Activated CD4-positive, CD25-positive, alpha-beta regulatory T cell treated with anti-CD3 and anti-CD28 coated beads, Interleukin-2, amount 50 U/mL, for 16 hours (primary cell): ENCODE results near the gene CDC25C.
"Not testable (repeated sequence)": the region's sequence is repeated elsewhere in the genome, so short reads cannot be mapped to it uniquely, and the experiment has no call there.

ENCODE experiments used
- DNase-seq: peaks from one replicate; pipeline ENCODE4 v3.0.0-alpha.2; 2020; ENCODE audit warnings: low read depth, low spot score

Gene CDC25C

DNA sequence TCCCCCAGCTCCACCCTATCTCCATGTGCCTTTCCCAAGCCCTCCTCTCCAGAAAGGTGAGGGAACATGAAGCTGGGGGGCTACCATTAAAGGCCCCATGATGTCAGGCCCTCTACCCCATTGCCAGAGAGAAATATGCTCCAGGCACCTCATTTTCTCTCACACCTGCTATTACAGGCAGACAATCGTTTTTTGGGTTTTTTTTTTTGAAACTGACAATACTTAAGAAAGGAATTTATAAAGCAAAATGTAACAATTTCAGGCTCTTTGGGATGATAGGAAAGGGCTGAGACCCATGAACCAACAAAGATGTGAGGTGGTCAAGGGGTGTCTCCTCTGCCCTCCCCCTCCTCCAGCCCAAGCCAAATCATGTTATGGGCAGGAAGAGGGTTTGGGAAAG is 55.7 kb downstream of the CDC25C start:
- DNase-seq = no peak

DNA sequence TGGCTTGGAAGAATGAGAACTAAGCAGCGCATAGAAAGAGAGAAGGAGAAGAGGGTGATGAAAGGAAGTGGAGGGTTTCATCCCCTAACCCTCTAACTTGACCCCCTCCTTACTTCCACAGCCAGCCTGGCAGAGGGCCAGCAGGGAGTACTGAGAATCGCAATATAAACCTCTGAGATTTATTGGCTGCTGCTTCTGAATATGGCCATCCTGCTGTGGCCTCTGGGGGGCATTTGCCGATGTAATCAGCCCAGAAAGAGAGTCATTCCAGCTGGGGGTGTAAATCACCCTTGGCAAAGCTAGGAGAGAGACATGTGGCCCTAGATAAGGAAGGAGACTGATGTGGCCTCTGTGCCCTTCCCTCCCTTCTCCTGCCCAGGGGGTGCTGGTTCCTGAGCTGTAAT is 56.2 kb downstream of the CDC25C start:
- DNase-seq = no peak

DNA sequence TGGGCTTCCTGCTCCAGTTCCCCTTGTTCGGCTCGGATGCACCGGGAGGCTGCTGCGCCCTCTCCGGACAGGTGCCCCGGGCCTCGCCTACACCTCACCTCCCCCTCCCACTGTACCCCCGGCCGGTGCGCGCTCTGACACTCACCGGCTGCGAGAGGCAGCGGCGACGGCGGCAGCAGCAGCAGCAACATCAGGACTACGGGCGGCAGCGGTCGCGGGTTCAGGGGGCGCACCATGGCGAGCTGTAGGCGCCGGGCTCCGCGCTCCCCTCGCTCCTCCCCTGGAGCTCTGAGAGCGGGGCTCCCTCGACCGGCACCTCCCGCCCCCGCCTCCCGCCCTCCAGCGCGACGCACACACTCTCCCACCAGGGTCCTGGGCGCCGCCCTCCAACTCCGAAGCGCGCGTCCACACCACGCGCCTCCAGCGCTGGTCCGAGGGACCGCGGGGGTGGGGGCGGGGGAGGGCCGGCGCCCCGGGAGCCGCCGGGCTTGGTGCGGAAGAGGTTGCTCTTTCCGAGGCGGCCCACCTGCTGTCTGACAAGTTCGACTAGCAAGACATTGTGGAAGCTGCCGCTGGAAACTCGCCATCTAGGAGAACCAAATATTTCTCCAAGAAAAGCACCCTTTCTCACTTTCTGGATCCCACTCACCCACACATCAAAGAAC is 57.3 kb downstream of the CDC25C start, which contains the start of gene GFRA3:
Gene GFRA3, minus strand, starts transcription at position 433 of the 665 bp plus-strand sequence. Its CDS starts 197 bp downstream, at position 236.
- no peak for DNase-seq

DNA sequence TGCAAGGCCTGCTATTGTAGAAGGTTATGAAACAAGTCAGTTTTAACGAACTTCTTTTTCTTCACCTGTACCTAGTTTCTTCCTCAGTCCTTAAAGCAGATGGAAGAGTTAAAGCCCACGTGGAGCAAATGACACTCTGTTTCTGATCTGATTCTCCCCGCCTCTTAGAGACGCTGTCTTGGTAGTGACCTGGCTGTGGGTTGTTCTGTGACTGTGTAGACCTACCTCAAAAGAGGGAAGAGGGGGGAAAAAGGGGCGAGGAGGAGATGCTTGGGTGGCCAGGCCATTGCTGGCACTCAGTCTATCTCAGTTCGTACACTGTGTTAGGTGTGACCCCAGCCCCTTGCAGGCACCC is 57.8 kb downstream of the CDC25C start:
- no peak for DNase-seq

DNA sequence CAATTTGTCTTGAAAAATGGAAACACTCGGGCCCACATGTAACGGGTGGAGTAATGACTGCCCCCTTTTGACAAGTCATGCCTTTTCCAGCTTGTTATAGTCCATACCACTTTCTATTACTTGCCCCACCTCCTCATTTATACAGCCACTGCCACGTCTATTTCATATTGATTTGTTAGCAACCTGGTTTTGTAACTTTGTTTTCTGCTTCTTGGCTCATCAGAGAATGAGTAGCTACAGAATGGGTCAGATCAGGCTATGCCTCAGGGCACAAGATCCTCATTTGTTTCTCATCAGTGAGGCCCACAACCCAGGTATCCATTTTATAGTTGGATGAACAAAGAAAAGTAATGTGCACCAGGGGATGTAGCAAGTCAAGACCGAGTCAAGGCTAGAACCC is 58.9 kb downstream of the CDC25C start:
- no peak for DNase-seq

DNA sequence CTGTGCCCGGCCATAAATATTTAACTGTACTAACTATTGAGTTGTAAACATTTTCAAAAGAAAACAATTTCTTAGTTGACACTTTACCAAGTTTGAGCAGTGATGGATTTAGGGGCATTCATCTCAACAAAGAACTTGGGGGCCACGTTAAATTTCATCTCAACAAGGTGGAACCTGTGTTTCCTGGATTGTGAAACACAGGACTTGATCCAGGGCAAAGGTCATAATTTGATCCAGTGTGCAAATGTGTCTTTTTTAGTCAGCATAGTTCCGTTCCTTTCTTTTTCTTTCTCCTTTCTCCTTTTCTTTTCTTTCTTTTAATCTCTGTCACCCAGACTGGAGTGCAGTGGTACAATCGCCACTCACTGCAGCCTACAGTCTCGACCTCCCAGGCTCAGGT is 60.3 kb downstream of the CDC25C start:
- DNase-seq = no peak

DNA sequence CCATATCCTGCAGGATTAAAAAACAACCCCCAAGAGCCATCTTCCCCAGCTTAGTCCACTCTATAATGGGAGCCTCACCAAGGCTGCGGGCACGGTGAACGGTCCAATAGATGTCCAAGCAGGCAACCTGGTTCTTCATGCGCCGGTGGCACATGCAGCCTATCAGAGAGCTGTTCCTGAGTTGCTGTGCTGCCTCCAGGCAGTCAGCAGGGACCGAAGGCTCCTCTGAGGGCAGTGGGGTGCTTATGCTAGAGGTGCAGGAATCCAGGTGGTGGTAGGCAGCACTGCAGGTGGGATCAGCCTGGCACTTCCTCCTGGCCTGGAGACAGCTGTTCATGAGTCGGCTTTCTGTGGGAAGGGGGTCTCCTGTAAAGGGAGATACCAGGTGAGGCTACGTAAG is 67.4 kb downstream of the CDC25C start:
- no peak for DNase-seq

DNA sequence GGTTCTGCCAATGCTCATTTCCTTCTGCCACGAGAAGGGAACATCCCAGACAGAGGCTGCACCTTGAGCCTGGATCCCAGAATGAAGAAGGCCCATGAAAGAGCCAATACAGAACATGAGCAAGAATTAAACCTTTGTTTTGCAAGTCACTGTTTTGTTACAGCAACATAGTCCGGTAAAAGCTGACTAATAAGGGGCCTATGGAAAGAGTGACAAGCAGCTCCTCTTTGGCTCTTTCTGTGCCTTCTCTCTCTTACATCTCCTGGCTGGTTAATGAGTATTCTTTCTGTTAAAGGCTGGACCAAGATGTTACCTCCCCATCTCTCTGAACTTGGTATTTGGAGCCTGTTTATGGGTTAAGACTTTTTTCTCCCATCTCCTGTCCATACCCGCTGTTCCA is 68.0 kb downstream of the CDC25C start:
- no peak for DNase-seq

DNA sequence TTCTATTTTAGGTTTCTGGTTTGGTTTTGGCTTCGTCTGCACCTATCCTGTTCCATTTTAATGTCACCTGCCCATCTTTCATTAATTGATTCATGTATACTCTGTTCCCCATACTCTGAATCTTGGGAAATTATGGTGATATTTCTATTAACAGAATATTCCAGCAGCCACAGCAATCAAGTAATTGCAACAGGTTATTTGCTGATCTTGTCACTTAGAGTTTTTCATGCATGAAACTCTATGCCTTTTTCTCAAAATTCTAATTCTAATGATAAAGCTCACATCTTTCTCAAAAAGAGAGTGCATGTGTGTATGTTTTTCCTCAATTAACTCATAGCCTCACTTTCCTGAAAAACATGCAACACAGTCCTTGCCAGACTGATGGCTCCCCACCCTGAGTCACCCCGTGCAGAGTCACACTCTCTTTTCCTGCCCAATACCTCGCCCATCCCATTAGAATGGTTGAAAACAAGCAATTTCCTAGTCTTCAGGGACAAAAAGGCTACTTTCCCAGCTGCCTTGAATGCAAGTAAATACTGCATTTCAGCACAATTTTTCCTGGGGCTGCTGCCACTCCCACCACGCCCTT is 72.8 kb downstream of the CDC25C start:
- DNase-seq = no peak

DNA sequence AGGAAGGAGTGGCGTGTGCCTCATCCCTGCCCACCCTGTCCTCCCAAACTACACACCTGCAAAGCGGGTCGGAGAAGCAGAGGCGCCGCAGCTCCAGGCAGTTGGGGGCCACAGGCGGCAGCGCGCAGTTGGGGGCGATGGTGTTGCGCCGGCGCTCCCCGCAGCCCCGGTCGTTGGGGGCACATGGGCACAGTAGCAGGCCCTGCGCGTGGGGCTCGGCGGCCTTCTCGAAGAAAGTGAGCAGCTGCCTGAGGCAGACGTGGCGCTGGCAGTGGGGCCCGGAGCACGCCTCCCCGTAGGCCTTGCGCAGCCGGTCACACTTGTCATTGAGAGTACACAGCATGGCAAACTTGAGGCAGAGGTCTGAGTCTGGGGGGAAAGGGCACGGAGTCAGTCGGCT is 74.0 kb downstream of the CDC25C start:
- no peak for DNase-seq

DNA sequence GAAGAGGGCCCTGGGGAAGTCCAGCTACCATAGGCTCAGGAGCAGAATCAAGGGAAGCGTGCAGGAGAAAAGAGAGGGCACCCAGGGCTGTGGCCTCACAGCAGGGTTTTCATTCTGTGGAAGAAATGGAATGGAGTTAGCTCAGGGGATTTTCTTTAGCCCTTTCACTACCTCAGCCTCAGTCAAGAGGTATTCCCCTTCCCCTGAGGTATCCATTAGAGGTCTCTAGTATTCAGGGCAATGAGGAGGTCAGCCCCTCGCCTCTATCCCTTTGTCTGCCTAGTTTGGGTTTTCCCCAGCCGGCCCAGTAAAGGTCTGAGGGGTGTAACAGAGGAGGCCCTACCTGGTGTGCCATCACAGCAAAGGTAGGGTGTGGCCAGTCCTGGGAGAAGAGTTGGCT is 78.7 kb downstream of the CDC25C start:
- DNase-seq = no peak

DNA sequence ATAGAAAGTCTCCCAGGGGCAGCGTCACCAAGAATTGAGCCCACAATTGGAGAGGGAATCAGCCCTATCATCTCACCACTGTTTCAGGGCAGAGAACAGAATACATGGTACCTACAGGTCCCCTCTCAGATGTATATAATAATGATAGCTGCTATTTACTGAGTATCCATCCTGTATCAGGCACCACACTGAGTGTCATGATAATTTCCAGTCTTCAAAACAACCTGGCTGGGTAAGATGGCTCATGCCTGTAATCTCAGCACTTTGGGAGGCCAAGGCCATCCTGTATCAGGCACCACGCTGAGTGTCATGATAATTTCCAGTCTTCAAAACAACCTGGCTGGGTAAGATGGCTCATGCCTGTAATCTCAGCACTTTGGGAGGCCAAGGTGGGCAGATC is 83.8 kb downstream of the CDC25C start:
- DNase-seq = not testable (repeated sequence)

DNA sequence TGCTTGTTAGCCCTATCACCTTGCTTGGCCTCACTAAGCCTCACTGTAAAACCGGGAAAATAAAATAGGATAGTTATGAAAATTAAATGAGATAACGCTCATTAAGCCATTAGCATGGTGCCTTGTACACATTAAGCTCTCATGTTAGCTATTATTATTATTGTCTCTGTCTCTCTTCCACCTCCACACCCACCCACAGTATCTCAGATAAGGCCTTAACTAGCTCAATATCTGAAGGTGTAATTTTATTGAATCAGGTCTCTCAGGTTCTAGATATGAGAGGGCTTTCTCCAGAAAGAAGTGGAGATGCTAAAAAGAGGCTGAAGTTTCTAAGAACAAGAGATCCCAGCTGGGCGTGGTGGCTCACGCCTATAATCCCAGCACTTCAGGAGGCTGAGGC is 84.8 kb downstream of the CDC25C start:
- DNase-seq = no peak

DNA sequence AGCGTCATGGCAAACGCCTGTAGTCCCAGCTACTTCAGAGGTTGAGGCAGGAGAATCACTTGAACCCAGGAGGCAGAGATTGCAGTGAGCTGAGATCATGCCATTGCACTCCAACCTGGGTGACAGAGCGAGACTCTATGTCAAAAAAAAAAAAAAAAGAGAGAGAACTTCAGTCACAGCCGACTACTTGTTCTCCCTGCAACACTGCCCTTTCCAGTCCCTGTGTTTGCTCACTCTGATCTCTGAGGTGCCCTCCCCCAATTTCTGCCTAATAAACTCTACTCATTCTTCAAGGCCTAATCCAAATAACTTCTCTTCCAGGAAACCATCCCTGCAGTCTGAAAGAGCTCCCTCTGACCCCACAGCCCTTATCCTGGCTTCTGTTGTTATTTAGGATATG is 85.3 kb downstream of the CDC25C start:
- no peak for DNase-seq

DNA sequence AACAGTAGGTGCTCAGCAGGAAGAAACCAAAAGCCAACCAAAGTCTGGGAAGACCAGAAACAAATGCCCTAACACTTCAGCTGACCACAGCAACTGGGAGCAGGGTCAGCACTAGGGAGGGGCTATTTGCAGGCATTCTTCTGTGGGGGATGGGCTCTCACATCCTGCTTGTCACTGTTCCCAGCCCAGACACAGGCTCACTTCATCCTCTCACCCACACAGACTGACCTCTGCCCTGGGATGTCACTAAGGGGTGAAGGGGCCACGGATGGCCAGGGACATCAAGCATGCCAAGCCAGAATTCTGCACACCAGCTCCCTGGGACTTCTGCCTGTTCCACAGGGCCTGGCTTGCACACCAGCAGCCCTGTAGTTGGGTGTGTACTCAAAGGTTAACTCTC is 85.9 kb downstream of the CDC25C start:
- DNase-seq = no peak

DNA sequence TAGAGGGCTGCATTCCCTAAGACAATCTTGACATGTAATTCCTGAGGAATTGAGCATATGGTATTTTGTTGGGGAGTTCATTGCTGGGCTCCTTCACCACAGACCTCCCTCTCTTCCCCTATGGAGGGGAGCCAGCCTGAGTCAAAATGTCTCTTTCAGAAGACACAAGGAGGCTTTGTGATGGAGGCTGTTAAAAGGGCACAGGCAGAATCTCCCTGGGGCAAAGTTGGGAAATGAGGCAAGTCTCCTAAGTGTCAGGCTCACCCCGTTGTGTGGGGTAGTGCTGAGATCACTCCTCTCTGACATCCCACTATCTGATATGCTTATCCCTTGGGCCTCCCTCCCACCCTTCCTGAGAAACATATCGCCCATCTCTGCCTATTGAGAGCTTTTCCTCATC is 87.8 kb downstream of the CDC25C start:
- DNase-seq = no peak

DNA sequence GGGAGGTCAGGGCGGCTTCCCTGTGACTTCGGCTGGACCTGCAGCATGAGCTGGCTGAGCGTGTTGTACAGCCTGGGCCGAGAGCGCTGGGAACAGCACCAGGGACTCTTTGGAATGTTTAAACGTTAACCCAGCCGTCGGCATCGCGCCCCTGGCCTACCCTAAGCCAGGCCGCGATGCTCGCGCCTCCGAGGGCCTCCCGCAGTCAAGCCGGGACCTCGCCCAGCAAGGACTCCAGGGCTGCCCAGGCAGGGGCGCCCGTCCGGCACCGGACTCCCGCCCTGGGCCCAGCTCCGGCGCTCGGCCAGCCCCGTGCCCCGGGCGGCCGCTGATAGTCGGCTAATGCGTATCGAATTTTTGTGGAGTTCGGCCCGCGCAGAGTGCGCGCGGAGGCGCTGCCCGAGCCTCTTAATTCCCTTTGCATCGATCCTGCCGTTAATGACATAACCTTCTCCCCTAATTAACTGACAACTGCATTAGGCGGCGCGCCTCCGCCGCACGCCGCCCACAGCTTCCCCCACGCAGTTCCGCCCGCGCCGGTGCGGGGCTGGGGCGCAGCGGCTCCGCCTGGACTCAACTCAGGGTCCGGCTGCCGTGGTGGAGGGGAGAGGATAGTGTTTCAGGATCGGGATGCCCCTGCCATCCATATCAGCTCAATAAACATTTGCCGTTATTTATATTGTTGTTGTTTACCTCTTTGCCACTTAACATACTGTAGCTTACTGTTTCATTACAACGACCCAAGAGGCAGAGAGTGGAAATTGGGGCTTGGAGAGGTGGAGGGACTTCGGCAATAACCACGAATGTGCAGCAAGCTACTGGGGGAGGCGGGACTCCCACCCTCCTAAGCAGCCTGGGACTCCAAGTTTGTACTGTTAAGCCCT is 89.7 kb downstream of the CDC25C start:
- DNase-seq = no peak

DNA sequence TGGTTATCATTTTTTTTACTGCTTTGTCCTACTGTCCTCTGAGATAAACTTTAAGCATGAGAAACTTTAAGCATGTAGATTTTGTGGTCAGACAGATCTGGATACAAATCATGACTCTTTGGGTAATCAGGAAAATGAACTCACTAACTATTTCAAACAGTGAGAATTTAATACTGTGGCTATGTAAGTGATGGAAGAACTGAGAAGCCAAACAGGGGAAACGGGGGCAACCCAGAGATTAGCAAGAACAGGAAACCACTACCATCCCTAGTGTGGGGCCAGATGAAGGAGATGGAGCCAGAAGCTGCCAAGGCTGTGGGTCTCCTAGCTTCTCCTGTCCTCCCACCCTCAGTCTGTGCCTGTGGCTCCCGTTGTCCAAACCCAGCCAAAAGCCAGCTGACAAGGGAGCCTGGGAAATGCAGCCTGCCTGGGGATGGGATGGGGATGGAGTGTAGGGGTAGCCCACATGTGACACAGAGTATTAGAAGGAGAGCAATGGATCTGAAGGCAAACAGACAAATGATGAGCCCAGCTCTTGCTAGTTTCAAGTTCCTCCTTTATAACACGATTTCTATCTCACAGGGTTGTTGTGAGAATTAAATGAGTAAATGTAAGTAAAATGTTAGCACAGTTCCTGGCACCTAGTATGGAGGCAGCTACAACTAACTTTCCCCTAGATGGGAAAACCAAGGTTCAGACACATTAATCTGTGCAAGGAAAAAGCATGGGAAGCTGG is 90.8 kb downstream of the CDC25C start:
- DNase-seq = no peak

DNA sequence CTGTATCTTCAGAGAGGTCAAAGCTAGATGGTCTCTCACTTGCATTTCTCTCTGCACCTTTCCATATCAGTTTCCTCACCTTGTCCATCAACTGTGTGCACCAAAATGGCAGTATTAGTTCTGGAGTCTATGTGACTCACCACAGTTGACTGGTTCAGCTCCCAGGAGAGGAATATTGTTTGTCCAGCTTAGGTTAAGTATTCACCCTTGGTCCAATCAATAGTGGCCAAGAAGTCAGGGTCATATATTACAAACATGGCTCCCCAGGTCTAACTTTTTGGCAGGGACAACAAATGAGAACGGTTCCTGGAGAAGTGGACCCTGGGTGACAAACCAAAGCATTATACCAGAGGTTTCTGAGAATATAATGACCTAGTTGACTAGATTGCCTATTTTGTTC is 93.6 kb downstream of the CDC25C start:
- no peak for DNase-seq
